K562 (cell line): Measurements from ENCODE around the gene SIGLEC7. TPM values are rescaled to one million over a fixed set of nuclear protein-coding genes. Genes with fewer than 3 reads are reported as not detected.

Source experiments
- ATAC-seq: fragments of 200-7000 bp; cut with Tn5 transposase; 3 replicates; pipeline ENCODE4 v1.9.1; 2020; ENCODE audit warnings: moderate library complexity
- BruUV-seq: library from RNA; stranded (reverse); fragments of 400-500 nt; replicated peaks from 2 replicates; lab custom pipeline; 2021; lab: Mats Ljungman, UMichigan
- CTCF ChIA-PET: fragments of 300-600 bp; formaldehyde crosslinking; extraction: SDS; loops from one replicate; lab custom pipeline; 2021; ENCODE audit warnings: low intra/inter-chr PET ratio; lab: Yijun Ruan, JAX
- POLR2A ChIA-PET: fragments of 300-600, 350-650 bp; sonication (Branson Sonifier 250); formaldehyde crosslinking; extraction: SDS; loops from one replicate; lab custom pipeline; 2021; ENCODE audit warnings: antibody characterized with exemption, inconsistent platforms; lab: Yijun Ruan, JAX
- DNase-seq, 4 experiments: peaks; one replicate each; pipeline versions ENCODE4 v3.0.0 to v3.0.0-alpha.2; 2011 to 2018; ENCODE audit warnings: low spot score in 3 of 4, mixed read lengths in 3 of 4; ENCODE audit errors: extremely low read depth in 1 of 4
- FAIRE-seq: peaks from 2 replicates; lab custom pipeline; 2011; peaks lifted over from hg19 to GRCh38; lab: Jason Lieb, UNC
- H2AFZ ChIP-seq: 2 replicates; pipeline ENCODE4 v1.6.0; 2011; ENCODE audit warnings: low read depth, low read length, control low read depth, inconsistent platforms
- H3K27ac ChIP-seq: fragments of 200-600 bp; 3 replicates; pipeline ENCODE4 v1.8.0; 2011; ENCODE audit warnings: low read depth, mild to moderate bottlenecking, control low read depth, inconsistent platforms, low read length, moderate library complexity, mixed read lengths; ENCODE audit errors: extremely low read depth
- H3K27me3 ChIP-seq, 2 experiments: fragments of 300-600 bp in 1 of 2; 2 replicates in 1 of 2; 3 replicates in 1 of 2; pipeline versions ENCODE4 v1.6.0 to v1.8.0; 2011; ENCODE audit warnings: inconsistent platforms in 2 of 2, low read length in 2 of 2, mild to moderate bottlenecking in 1 of 2, mixed read lengths in 1 of 2, moderate library complexity in 1 of 2; ENCODE audit not compliant: control insufficient read depth in 2 of 2, insufficient read depth in 2 of 2
- H3K36me3 ChIP-seq: fragments of 300-600 bp; 3 replicates; pipeline ENCODE4 v1.8.0; 2011; ENCODE audit warnings: mild to moderate bottlenecking, low read length, inconsistent platforms; ENCODE audit not compliant: control insufficient read depth, insufficient read depth
- H3K4me1 ChIP-seq, 2 experiments: fragments of 200-600 bp in 1 of 2; replicated peaks in 1 of 2; 2 replicates in 1 of 2; 3 replicates in 1 of 2; pipeline versions ENCODE4 v1.5.1 to v1.8.0; 2011; ENCODE audit warnings: inconsistent platforms in 2 of 2, low read length in 2 of 2, mild to moderate bottlenecking in 1 of 2, mixed read lengths in 1 of 2, moderate library complexity in 1 of 2; ENCODE audit not compliant: control insufficient read depth in 2 of 2, insufficient read depth in 2 of 2
- H3K4me2 ChIP-seq: 2 replicates; pipeline ENCODE4 v1.6.1; 2011; ENCODE audit warnings: low read length, control low read depth, inconsistent platforms, mixed read lengths; ENCODE audit not compliant: insufficient read depth
- H3K4me3 ChIP-seq: fragments of 200-600 bp; sonication (generic), shearing (Covaris generic); 2 replicates; pipeline ENCODE4 v1.5.1; 2016; ENCODE audit warnings: control low read depth, inconsistent platforms
- H3K79me2 ChIP-seq: fragments of 200-600 bp; 3 replicates; pipeline ENCODE4 v1.8.0; 2011; ENCODE audit warnings: low read length, inconsistent platforms; ENCODE audit not compliant: control insufficient read depth, insufficient read depth
- H3K9ac ChIP-seq, 2 experiments: 2 replicates each; pipeline versions ENCODE4 v1.6.0 to v1.6.1; 2011; ENCODE audit warnings: low read depth in 2 of 2, low read length in 2 of 2, control low read depth in 1 of 2, inconsistent platforms in 1 of 2, mild to moderate bottlenecking in 1 of 2, mixed read lengths in 1 of 2; ENCODE audit not compliant: insufficient read depth in 1 of 2
- H3K9me1 ChIP-seq: one replicate; pipeline ENCODE4 v1.6.0; 2011; ENCODE audit warnings: inconsistent platforms, mild to moderate bottlenecking, low read length, moderate library complexity; ENCODE audit not compliant: control insufficient read depth, insufficient read depth
- H3K9me3 ChIP-seq: replicated peaks from 2 replicates; pipeline ENCODE4 v1.5.1; 2011; ENCODE audit warnings: low read depth, low read length, inconsistent platforms; ENCODE audit not compliant: control insufficient read depth, insufficient read depth
- H4K20me1 ChIP-seq: replicated peaks from 2 replicates; pipeline ENCODE4 v1.6.1; 2011; ENCODE audit warnings: low read length, inconsistent platforms, mixed read lengths; ENCODE audit not compliant: control insufficient read depth, insufficient read depth
- CBX1 ChIP-seq: sonication (generic); IDR thresholded peaks from 2 replicates; pipeline ENCODE4 v1.6.1; 2016; ENCODE audit warnings: antibody characterized with exemption, low read depth, mild to moderate bottlenecking
- DACH1 ChIP-seq: fragments of 450-650 bp; IDR thresholded peaks from 2 replicates; pipeline ENCODE4 v1.6.1; 2018; ENCODE audit not compliant: partially characterized antibody
- HOXB6 ChIP-seq: fragments of 250-450 bp; sonication (Bioruptor Pico); IDR thresholded peaks from 2 replicates; pipeline ENCODE4 v1.5.1; 2022; ENCODE audit warnings: mild to moderate bottlenecking, borderline replicate concordance
- KAT8 ChIP-seq: fragments of 450-650 bp; IDR thresholded peaks from 2 replicates; pipeline ENCODE4 v1.6.1; 2016; ENCODE audit warnings: low read depth, mild to moderate bottlenecking
- PCBP2 ChIP-seq: fragments of 200-400 bp; formaldehyde crosslinking; IDR thresholded peaks from 2 replicates; pipeline ENCODE4 v1.6.1; 2018; ENCODE audit warnings: low read length, low read depth, mild to moderate bottlenecking, moderate library complexity; ENCODE audit not compliant: poor library complexity, severe bottlenecking
- RBM22 ChIP-seq: fragments of 200-400 bp; formaldehyde crosslinking; IDR thresholded peaks from 2 replicates; pipeline ENCODE4 v1.6.1; 2018; ENCODE audit warnings: low read length, low read depth; ENCODE audit not compliant: poor library complexity, severe bottlenecking
- RUNX1 ChIP-seq: sonication (generic); IDR thresholded peaks from 2 replicates; pipeline ENCODE4 v1.6.1; 2016; ENCODE audit warnings: antibody characterized with exemption, low read depth
- SAP30 ChIP-seq: fragments of 200-600 bp; sonication (generic); IDR thresholded peaks from 2 replicates; pipeline ENCODE4 v1.6.1; 2012; ENCODE audit warnings: borderline replicate concordance, low read depth, mild to moderate bottlenecking, moderate library complexity, low read length, control low read depth, inconsistent platforms; ENCODE audit not compliant: insufficient read depth, poor library complexity, severe bottlenecking
- TCF7 ChIP-seq: sonication (generic); IDR thresholded peaks from 2 replicates; pipeline ENCODE4 v1.6.1; 2016; ENCODE audit warnings: antibody characterized with exemption, borderline replicate concordance
- ZNF589 ChIP-seq: fragments of 200-800 bp; sonication (Bioruptor generic); IDR thresholded peaks from 2 replicates; pipeline ENCODE4 v1.6.1; 2016; ENCODE audit warnings: low read depth, missing genetic modification characterization, missing compliant biosample characterization
- WGBS: fragments of 100-300 bp; shearing (Covaris generic); methylation state at CpG from one replicate; pipeline ENCODE4 v1.1.6; 2016; ENCODE audit warnings: low coverage, mixed read lengths; ENCODE audit not compliant: insufficient coverage; ENCODE audit errors: missing lambda C conversion rate; 5-methylcytosine and 5-hydroxymethylcytosine counted together
- in situ Hi-C: fragments of 300-500 bp; cut with MboI; formaldehyde crosslinking; loops from 4 replicates; pipeline ENCODE4 v1.15.0; 2018; ENCODE audit warnings: inconsistent platforms, mixed read lengths
- intact Hi-C: fragments of 100-400 bp; cut with micrococcal nuclease; formaldehyde crosslinking; loops from 2 replicates; pipeline ENCODE4 v1.14.2; 2022
- polyA plus RNA-seq, 8 experiments: library from polyadenylated mRNA; depleted of rRNA in 4 of 8; stranded (reverse) in 5 of 8; unstranded in 3 of 8; fragments of >200 nt; fragmentation: Nextera tagmentation in 2 of 8; fragmentation: Illumina TruSeq in 1 of 8; extraction: Ambion mirVana in 2 of 8; extraction: Trizol in 1 of 8; gene quantifications; 2 replicates each; pipeline versions ENCODE4 v1.2.1 to v1.2.3, GENCODE V29; 2011 to 2014; ENCODE audit warnings: inconsistent platforms in 1 of 8, missing spikeins in 1 of 8
- total RNA-seq, 7 experiments: library from RNA; depleted of rRNA in 6 of 7; stranded (reverse); fragments of >200 nt in 6 of 7; fragmentation: Illumina TruSeq in 2 of 7; extraction: Trizol in 2 of 7; gene quantifications; 2 replicates each; pipeline versions ENCODE4 v1.2.1 to v1.2.3, GENCODE V29; 2011 to 2021; ENCODE audit warnings: low replicate concordance in 1 of 7
- TF ChIP-seq, protein P1 (sequence below): fragments of 250-450 bp; sonication (Bioruptor Pico); IDR thresholded peaks from 2 replicates; pipeline ENCODE4 v1.4.0; 2020; ENCODE audit warnings: mild to moderate bottlenecking, moderate library complexity
- TF ChIP-seq, protein P2 (sequence below): sonication (generic); IDR thresholded peaks from 2 replicates; pipeline ENCODE4 v1.6.1; 2016

Gene SIGLEC7
- total and polyA plus RNA-seq, 9 of the 15 experiments (the other 6 are each of a cell fraction or from before 2014, with no cell fraction given): 0.10 to 0.12 TPM; not detected in 7

DNA sequence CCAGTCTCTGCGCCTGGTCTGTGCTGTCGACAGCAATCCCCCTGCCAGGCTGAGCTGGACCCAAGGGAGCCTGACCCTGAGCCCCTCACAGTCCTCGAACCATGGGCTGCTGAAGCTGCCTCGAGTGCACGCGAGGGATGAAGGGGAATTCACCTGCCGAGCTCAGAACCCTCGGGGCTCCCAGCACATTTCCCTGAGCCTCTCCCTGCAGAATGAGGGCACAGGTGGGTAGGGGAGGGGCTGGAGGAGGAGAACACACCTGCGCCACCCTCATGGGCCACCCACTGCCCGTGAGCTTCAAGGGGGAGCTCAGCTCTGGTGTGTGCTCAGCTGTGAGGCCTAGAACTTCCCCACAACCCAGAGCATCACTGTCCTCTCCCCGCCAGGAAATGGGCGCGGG lies 44.2 kb downstream of the SIGLEC7 start:
- FAIRE-seq: no peak
- H3K4me2 ChIP-seq: no peak overlapping the region
- TF ChIP-seq CBX1 (no peak), RUNX1 (no peak)
- ChIA-PET CTCF (no interaction called here), POLR2A (no interaction called here)
- intact Hi-C loops (no loop called here), in situ Hi-C loops (no loop called here)
- H3K9ac ChIP-seq: no peak overlapping the region
- BruUV-seq: no TSS peak
- peaks cover 9 to 51% of the 10 kb centered on the region in 2 experiments; a peak in 4 of 5 replicates for H3K27me3 ChIP-seq
- no peaks in the 10 kb centered on the region for H3K79me2 ChIP-seq
- DNase-seq: no peak
- H3K4me1 ChIP-seq: peaks cover 2 to 8% of the 10 kb centered on the region in 2 experiments; a peak in 1 of 5 replicates
- no peaks in the 10 kb centered on the region for H3K9me1 ChIP-seq
- ATAC-seq: no peak
- H3K27ac ChIP-seq: no peak overlapping the region
- WGBS: 5% methylated on average over 10 of the region's 13 CpGs
- H3K36me3 ChIP-seq: no peaks in the 10 kb centered on the region
- H3K9me3 ChIP-seq: no peaks in the 10 kb centered on the region
- no peaks in the 10 kb centered on the region for H4K20me1 ChIP-seq
- no peak overlapping the region for H3K4me3 ChIP-seq
- H2AFZ ChIP-seq: no peak overlapping the region

DNA sequence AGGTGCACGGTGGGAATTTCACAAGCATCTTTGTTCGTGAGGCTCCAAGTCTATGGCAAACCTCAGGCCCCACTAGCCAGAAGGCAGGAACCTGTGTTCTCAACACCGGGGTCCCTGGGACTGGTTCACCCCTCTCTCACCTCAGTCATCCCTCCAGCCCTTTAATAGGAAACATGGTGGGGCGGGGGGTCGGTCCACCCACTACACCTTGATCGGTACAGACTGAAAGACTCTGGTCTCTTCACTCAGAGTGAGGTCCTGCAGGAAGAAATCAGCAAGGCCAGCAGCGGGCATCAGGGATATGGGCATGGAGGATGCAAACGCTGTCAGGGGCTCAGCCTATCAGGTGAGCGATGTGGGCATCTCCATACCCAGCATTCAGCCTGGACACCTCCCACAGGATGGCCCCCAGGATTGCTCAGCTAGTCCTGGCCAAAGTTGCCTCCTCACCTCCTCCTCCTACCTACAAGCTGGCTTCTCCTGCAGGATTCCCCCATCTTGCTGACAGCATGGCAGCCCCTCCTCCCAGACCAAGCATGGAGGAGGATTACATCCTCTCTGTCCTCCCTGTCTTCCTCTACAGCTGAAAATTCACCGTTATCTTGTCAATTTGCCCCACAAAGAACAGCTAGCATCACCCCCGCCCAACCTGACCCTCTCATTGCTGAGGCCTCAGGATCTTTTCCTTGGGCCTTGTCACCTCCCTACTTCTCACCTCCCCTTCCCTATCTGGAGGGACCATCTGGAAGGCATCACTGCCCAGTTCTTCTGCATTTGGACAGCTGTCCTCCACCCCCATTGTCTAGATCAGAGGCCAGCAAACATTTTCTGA lies 45.5 kb downstream of the SIGLEC7 start:
- CTCF ChIA-PET: no interaction called here
- intact Hi-C loops (no loop called here), in situ Hi-C loops (no loop called here)
- Histone ChIP-seq H4K20me1 (no peaks in the 10 kb centered on the region), H3K9me3 (no peaks in the 10 kb centered on the region), H3K27me3 (peaks cover 12 to 63% of the 10 kb centered on the region in 2 experiments; a peak in 4 of 5 replicates), H3K9ac (no peak overlapping the region), H3K27ac (no peak overlapping the region), H3K36me3 (no peaks in the 10 kb centered on the region), H3K9me1 (no peaks in the 10 kb centered on the region), H2AFZ (no peak overlapping the region), H3K79me2 (no peaks in the 10 kb centered on the region), H3K4me2 (no peak overlapping the region; the same call in 1 of the 2 replicates), H3K4me3 (no peak overlapping the region), H3K4me1 (peaks cover 0 to 2% of the 10 kb centered on the region in 2 experiments; a peak in 1 of 5 replicates)
- no peak for ATAC-seq
- DNase-seq: peak; percentile 36 to 58 (median 46)
- WGBS: 13% methylated on average over 10 of the region's 11 CpGs
- FAIRE-seq: peak; percentile 56
- BruUV-seq: no TSS peak
- POLR2A ChIA-PET: no interaction called here
- TF ChIP-seq RBM22: no peak
- TF ChIP-seq, protein P1, sequence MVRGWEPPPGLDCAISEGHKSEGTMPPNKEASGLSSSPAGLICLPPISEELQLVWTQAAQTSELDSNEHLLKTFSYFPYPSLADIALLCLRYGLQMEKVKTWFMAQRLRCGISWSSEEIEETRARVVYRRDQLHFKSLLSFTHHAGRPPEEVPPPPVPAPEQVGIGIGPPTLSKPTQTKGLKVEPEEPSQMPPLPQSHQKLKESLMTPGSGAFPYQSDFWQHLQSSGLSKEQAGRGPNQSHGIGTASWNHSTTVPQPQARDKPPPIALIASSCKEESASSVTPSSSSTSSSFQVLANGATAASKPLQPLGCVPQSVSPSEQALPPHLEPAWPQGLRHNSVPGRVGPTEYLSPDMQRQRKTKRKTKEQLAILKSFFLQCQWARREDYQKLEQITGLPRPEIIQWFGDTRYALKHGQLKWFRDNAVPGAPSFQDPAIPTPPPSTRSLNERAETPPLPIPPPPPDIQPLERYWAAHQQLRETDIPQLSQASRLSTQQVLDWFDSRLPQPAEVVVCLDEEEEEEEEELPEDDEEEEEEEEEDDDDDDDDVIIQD (CRISPR knock-in tag): no peak
- no peak for TF ChIP-seq TCF7
- no peak for TF ChIP-seq DACH1
- TF ChIP-seq, protein P2, sequence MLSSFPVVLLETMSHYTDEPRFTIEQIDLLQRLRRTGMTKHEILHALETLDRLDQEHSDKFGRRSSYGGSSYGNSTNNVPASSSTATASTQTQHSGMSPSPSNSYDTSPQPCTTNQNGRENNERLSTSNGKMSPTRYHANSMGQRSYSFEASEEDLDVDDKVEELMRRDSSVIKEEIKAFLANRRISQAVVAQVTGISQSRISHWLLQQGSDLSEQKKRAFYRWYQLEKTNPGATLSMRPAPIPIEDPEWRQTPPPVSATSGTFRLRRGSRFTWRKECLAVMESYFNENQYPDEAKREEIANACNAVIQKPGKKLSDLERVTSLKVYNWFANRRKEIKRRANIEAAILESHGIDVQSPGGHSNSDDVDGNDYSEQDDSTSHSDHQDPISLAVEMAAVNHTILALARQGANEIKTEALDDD: no peak
- no peak for TF ChIP-seq HOXB6 (CRISPR knock-in tag)
- no peak for TF ChIP-seq PCBP2
- no peak for TF ChIP-seq KAT8
- TF ChIP-seq SAP30: no peak
- no peak for TF ChIP-seq ZNF589 (CRISPR knock-in tag)
